DMS153 treated with DMSO at 0.1 percent for 48 hours (cell line): Measurements from ENCODE around the gene KLF11.
A peak's percentile ranks its signal among the peaks of the same experiment; 100 is the strongest.

Experiments used
- DNase-seq: peaks from one replicate; lab custom pipeline; 2025; ENCODE audit not compliant: unreplicated experiment; lab: John Stamatoyannopoulos, UW

Gene KLF11

GRCh38 chr2:10041711-10042110, 1.6 kb upstream of the KLF11 start:
- DNase-seq: no peak

GRCh38 chr2:10042301-10043161, 819 bp upstream of the KLF11 start:
- DNase-seq: peak; percentile 36

GRCh38 chr2:10043906-10044601, 704 bp downstream of the KLF11 start:
- DNase-seq: peak; percentile 90

- no peak for DNase-seq
Measured at GRCh38 chr2:10045561-10046355, 2.4 kb downstream of the KLF11 start.

GRCh38 chr2:10046931-10047330, 3.6 kb downstream of the KLF11 start:
- no peak for DNase-seq

- DNase-seq: no peak
Measured at GRCh38 chr2:10047616-10048500, 4.5 kb downstream of the KLF11 start.

- DNase-seq: no peak
Measured at GRCh38 chr2:10048501-10049171, 5.3 kb downstream of the KLF11 start.

GRCh38 chr2:10052216-10052615, 8.9 kb downstream of the KLF11 start:
- DNase-seq: no peak

- DNase-seq: no peak
Measured at GRCh38 chr2:10053351-10053750, 10.0 kb downstream of the KLF11 start.

- no peak for DNase-seq
Measured at GRCh38 chr2:10054424-10054823, 11.1 kb downstream of the KLF11 start.

GRCh38 chr2:10054976-10055375, 11.6 kb downstream of the KLF11 start:
- DNase-seq: no peak

- DNase-seq: no peak
Measured at GRCh38 chr2:10056439-10056838, 13.1 kb downstream of the KLF11 start.

GRCh38 chr2:10057231-10058107, 14.1 kb downstream of the KLF11 start:
- DNase-seq: no peak

GRCh38 chr2:10058251-10059015, 15.1 kb downstream of the KLF11 start:
- DNase-seq: no peak

GRCh38 chr2:10059016-10059351, 15.6 kb downstream of the KLF11 start:
- DNase-seq: no peak

GRCh38 chr2:10059552-10060335, 16.4 kb downstream of the KLF11 start:
- no peak for DNase-seq

- no peak for DNase-seq
Measured at GRCh38 chr2:10061221-10061925, 18.0 kb downstream of the KLF11 start.
